HepG2 (cell line): ENCODE measurements around the gene PRKAR2B. TPM values are rescaled to one million over a fixed set of nuclear protein-coding genes. Genes with fewer than 3 reads are reported as not detected.

Experiments
- ATAC-seq: fragments of 200-7000 bp; cut with Tn5 transposase; 3 replicates; pipeline ENCODE4 v1.9.1; 2020; ENCODE audit warnings: mild to moderate bottlenecking, moderate library complexity
- BruUV-seq: library from RNA; stranded (reverse); fragments of 400-500 nt; replicated peaks from 2 replicates; lab custom pipeline; 2021; lab: Mats Ljungman, UMichigan
- CTCF ChIA-PET: fragments of 300-600 bp; formaldehyde crosslinking; extraction: SDS; loops from one replicate; lab custom pipeline; 2021; ENCODE audit warnings: low total read pairs, inconsistent platforms, low intra/inter-chr PET ratio; lab: Yijun Ruan, JAX
- POLR2A ChIA-PET: fragments of 350-600 bp; sonication (Branson Sonifier 250); formaldehyde crosslinking; loops from one replicate; lab custom pipeline; 2020; ENCODE audit warnings: antibody characterized with exemption, inconsistent platforms; lab: Yijun Ruan, JAX
- DNase-seq: peaks from one replicate; pipeline ENCODE4 v3.0.0-alpha.2; 2015; ENCODE audit warnings: low spot score
- FAIRE-seq: peaks from 3 replicates; lab custom pipeline; 2011; peaks lifted over from hg19 to GRCh38; lab: Jason Lieb, UNC
- H2AFZ ChIP-seq: one replicate; pipeline ENCODE4 v1.6.1; 2011; ENCODE audit warnings: low read length, inconsistent platforms
- H3K27ac ChIP-seq: fragments of 300-600 bp; 3 replicates; pipeline ENCODE4 v1.8.0; 2011; ENCODE audit warnings: mixed run types, mild to moderate bottlenecking, mixed read lengths, low read length, inconsistent platforms; ENCODE audit not compliant: insufficient read depth; ENCODE audit errors: extremely low read length
- H3K27me3 ChIP-seq, 2 experiments: fragments of 200-600 bp in 1 of 2; 2 replicates in 1 of 2; 3 replicates in 1 of 2; pipeline versions ENCODE4 v1.6.0 to v1.8.0; 2011; ENCODE audit warnings: low read length in 2 of 2, mild to moderate bottlenecking in 2 of 2, moderate library complexity in 2 of 2, inconsistent platforms in 1 of 2; ENCODE audit not compliant: insufficient read depth in 2 of 2, control insufficient read depth in 1 of 2
- H3K36me3 ChIP-seq, 2 experiments: fragments of 200-600 bp in 1 of 2; replicated peaks in 1 of 2; 2 replicates in 1 of 2; 3 replicates in 1 of 2; pipeline versions ENCODE4 v1.5.1 to v1.8.0; 2011; ENCODE audit warnings: low read length in 2 of 2, inconsistent platforms in 1 of 2; ENCODE audit not compliant: insufficient read depth in 2 of 2, control insufficient read depth in 1 of 2
- H3K4me1 ChIP-seq: 2 replicates; pipeline ENCODE4 v1.5.1; 2012; ENCODE audit warnings: low read length, inconsistent platforms; ENCODE audit not compliant: insufficient read depth
- H3K4me2 ChIP-seq: 2 replicates; pipeline ENCODE4 v1.6.0; 2011; ENCODE audit warnings: low read depth, low read length, inconsistent platforms
- H3K4me3 ChIP-seq, 3 experiments: fragments of 200-600 bp in 1 of 3; sonication (generic), shearing (Covaris generic) in 1 of 3; replicated peaks in 1 of 3; 2 replicates each; pipeline ENCODE4 v1.5.1; 2011 to 2016; ENCODE audit warnings: low read length in 3 of 3, inconsistent platforms in 2 of 3, low read depth in 2 of 3, mild to moderate bottlenecking in 2 of 3, control low read depth in 1 of 3, mixed read lengths in 1 of 3; ENCODE audit not compliant: insufficient read depth in 1 of 3
- H3K79me2 ChIP-seq: one replicate; pipeline ENCODE4 v1.6.1; 2011; ENCODE audit warnings: low read length, inconsistent platforms; ENCODE audit not compliant: insufficient read depth
- H3K9ac ChIP-seq: 2 replicates; pipeline ENCODE4 v1.6.0; 2011; ENCODE audit warnings: mild to moderate bottlenecking, low read depth, low read length, inconsistent platforms; ENCODE audit not compliant: insufficient read depth
- H3K9me3 ChIP-seq: 2 replicates; pipeline ENCODE4 v1.5.1; 2012; ENCODE audit warnings: mild to moderate bottlenecking, low read length
- H4K20me1 ChIP-seq: 2 replicates; pipeline ENCODE4 v1.6.0; 2011; ENCODE audit warnings: inconsistent platforms, mild to moderate bottlenecking, low read length, moderate library complexity; ENCODE audit not compliant: insufficient read depth
- GATA4 ChIP-seq: sonication (generic); IDR thresholded peaks from 2 replicates; pipeline ENCODE4 v1.6.1; 2016; ENCODE audit warnings: antibody characterized with exemption, low read depth, borderline replicate concordance
- NFE2L2 ChIP-seq: fragments of 150-350 bp; IDR thresholded peaks from 2 replicates; pipeline ENCODE4 v1.6.1; 2014; ENCODE audit warnings: low read length
- SKIL ChIP-seq: sonication (generic); formaldehyde crosslinking; IDR thresholded peaks from 2 replicates; pipeline ENCODE4 v1.8.0; 2022; ENCODE audit warnings: missing genetic modification reagents, mild to moderate bottlenecking, moderate library complexity, borderline replicate concordance
- ZBTB20 ChIP-seq: sonication (generic); formaldehyde crosslinking; IDR thresholded peaks from 2 replicates; pipeline ENCODE4 v1.8.1; 2023; ENCODE audit warnings: missing genetic modification reagents, low read depth, mild to moderate bottlenecking, borderline replicate concordance
- ZFAT ChIP-seq: sonication (generic); formaldehyde crosslinking; conservative IDR thresholded peaks from 2 replicates; pipeline ENCODE4 v1.8.1; 2023; ENCODE audit warnings: missing genetic modification reagents, inconsistent platforms
- ZNF337 ChIP-seq: sonication (generic); formaldehyde crosslinking; IDR thresholded peaks from 2 replicates; pipeline ENCODE4 v1.5.1; 2020; ENCODE audit warnings: missing genetic modification reagents, low read depth, mild to moderate bottlenecking, borderline replicate concordance
- ZNF350 ChIP-seq: sonication (generic); formaldehyde crosslinking; IDR thresholded peaks from 2 replicates; pipeline ENCODE4 v1.4.0; 2020; ENCODE audit warnings: mild to moderate bottlenecking, low read depth, missing genetic modification reagents, borderline replicate concordance
- ZNF432 ChIP-seq: sonication (generic); formaldehyde crosslinking; IDR thresholded peaks from 2 replicates; pipeline ENCODE4 v1.5.0; 2020; ENCODE audit warnings: missing genetic modification reagents, mild to moderate bottlenecking, borderline replicate concordance
- ZNF512B ChIP-seq: sonication (generic); formaldehyde crosslinking; IDR thresholded peaks from 2 replicates; pipeline ENCODE4 v1.5.1; 2020; ENCODE audit warnings: missing genetic modification reagents, mild to moderate bottlenecking, borderline replicate concordance
- ZNF703 ChIP-seq: sonication (generic); formaldehyde crosslinking; IDR thresholded peaks from 2 replicates; pipeline ENCODE4 v1.5.1; 2020; ENCODE audit warnings: missing genetic modification reagents, mild to moderate bottlenecking, moderate library complexity, borderline replicate concordance
- WGBS: methylation state at CpG from one replicate; pipeline ENCODE4 v1.1.6; 2017; ENCODE audit warnings: low lambda C conversion rate; 5-methylcytosine and 5-hydroxymethylcytosine counted together
- in situ Hi-C: cut with HindIII; loops from 2 replicates; pipeline ENCODE4 v1.10.0; 2017; ENCODE audit warnings: low pct_unique_long_range_greater_than_20kb; ENCODE audit not compliant: extremely low pct_ligation_motif_present
- intact Hi-C: fragments of 100-400 bp; cut with micrococcal nuclease; formaldehyde crosslinking; loops from one replicate; pipeline ENCODE4 v1.10.0; 2022; ENCODE audit not compliant: unreplicated experiment
- polyA plus RNA-seq, 8 experiments: library from polyadenylated mRNA; depleted of rRNA in 3 of 8; stranded (reverse) in 7 of 8; unstranded in 1 of 8; fragments of >200 nt; fragmentation: Illumina TruSeq in 4 of 8; extraction: Trizol in 4 of 8; gene quantifications; 2 replicates each; pipeline versions ENCODE4 v1.2.1 to v1.2.3, GENCODE V29; 2011 to 2016; ENCODE audit warnings: low read depth in 4 of 8, missing spikeins in 1 of 8, mixed read lengths in 1 of 8; ENCODE audit not compliant: insufficient read depth in 1 of 8
- total RNA-seq, 5 experiments: library from RNA; depleted of rRNA; stranded (reverse); fragments of >200 nt; fragmentation: Illumina TruSeq; extraction: Trizol; gene quantifications; 2 replicates each; pipeline ENCODE4 v1.2.3, GENCODE V29; 2016; ENCODE audit warnings: low read depth in 1 of 5
- TF ChIP-seq, protein P1 (sequence below): sonication (generic); formaldehyde crosslinking; conservative IDR thresholded peaks from 2 replicates; pipeline ENCODE4 v1.8.0; 2022; ENCODE audit warnings: missing genetic modification reagents

Gene PRKAR2B
- total and polyA plus RNA-seq, 2 of the 13 experiments (the other 11 are each of a cell fraction or from before 2014, with no cell fraction given) = not detected

DNA sequence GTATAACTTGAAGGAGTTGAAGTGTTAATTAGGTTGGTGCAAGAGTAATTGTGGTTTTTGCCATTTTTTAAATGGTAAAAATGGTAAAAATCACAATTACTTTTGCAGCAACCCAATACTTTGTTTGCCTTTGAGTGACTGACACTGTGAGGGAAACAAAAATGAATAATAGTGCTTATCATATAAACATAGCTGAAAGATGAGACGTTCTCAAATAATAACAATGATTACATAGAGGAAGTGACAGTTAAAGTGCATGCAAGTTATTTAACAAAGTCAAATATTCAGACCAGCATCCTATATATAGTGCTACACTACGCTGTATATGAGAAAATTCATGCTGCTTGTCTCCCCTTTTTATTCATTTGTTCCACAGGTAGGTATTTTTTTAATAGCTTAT is 119.6 kb downstream of the PRKAR2B start:
- no peaks in the 10 kb centered on the region for H3K79me2 ChIP-seq
- 45% methylated on average over 2 of the region's 2 CpGs for WGBS
- H2AFZ ChIP-seq = no peak overlapping the region
- no peak overlapping the region for H3K27ac ChIP-seq
- no peaks in the 10 kb centered on the region for H3K9me3 ChIP-seq
- ATAC-seq (no peak), DNase-seq (no peak)
- no TSS peak for BruUV-seq
- H3K27me3 ChIP-seq = no peaks in the 10 kb centered on the region; a peak in 1 of 5 replicates
- H3K4me3 ChIP-seq = no peak overlapping the region
- intact Hi-C loops = loop anchor here (10.0 kb wide), 1 partner anchor 879 kb away; the partner anchor contains the start of gene NAMPT
- TF ChIP-seq ZBTB20 (CRISPR knock-in tag) (no peak), ZNF703 (CRISPR knock-in tag) (no peak), GATA4 (no peak), ZFAT (CRISPR knock-in tag) (no peak), ZNF337 (CRISPR knock-in tag) (no peak), NFE2L2 (no peak)
- TF ChIP-seq, all 625 proteins: peak for 0
- CTCF ChIA-PET = no interaction called here
- H3K36me3 ChIP-seq = no peaks in the 10 kb centered on the region
- in situ Hi-C loops = no loop called here
- POLR2A ChIA-PET = no interaction called here
- FAIRE-seq = no peak
- H3K4me2 ChIP-seq = no peak overlapping the region
- no peaks in the 10 kb centered on the region for H4K20me1 ChIP-seq
- no peak overlapping the region for H3K9ac ChIP-seq
- H3K4me1 ChIP-seq = no peaks in the 10 kb centered on the region

- intact Hi-C loops (loop anchor here (10.0 kb wide), 1 partner anchor 881 kb away; the partner anchor contains the start of gene NAMPT), in situ Hi-C loops (no loop called here)
- BruUV-seq = no TSS peak
- DNase-seq (no peak), ATAC-seq (no peak), FAIRE-seq (no peak)
- H3K4me3 ChIP-seq = no peak overlapping the region
- H3K27ac ChIP-seq = no peak overlapping the region
- CTCF ChIA-PET = no interaction called here
- H3K27me3 ChIP-seq = no peaks in the 10 kb centered on the region; a peak in 1 of 5 replicates
- peaks cover 7% of the 10 kb centered on the region for H4K20me1 ChIP-seq
- POLR2A ChIA-PET = no interaction called here
- no peak overlapping the region for H3K4me2 ChIP-seq
- H3K36me3 ChIP-seq = no peaks in the 10 kb centered on the region
- no peak overlapping the region for H2AFZ ChIP-seq
- H3K4me1 ChIP-seq = no peaks in the 10 kb centered on the region; the same call in 1 of the 2 replicates
- 48% methylated on average over 3 of the region's 3 CpGs for WGBS
- no peaks in the 10 kb centered on the region for H3K9me3 ChIP-seq
- H3K9ac ChIP-seq = no peak overlapping the region
- H3K79me2 ChIP-seq = peaks cover 7% of the 10 kb centered on the region
- TF ChIP-seq ZNF512B (no peak), ZNF432 (CRISPR knock-in tag) (no peak), SKIL (CRISPR knock-in tag) (no peak), ZNF350 (no peak)
- TF ChIP-seq, protein P1, sequence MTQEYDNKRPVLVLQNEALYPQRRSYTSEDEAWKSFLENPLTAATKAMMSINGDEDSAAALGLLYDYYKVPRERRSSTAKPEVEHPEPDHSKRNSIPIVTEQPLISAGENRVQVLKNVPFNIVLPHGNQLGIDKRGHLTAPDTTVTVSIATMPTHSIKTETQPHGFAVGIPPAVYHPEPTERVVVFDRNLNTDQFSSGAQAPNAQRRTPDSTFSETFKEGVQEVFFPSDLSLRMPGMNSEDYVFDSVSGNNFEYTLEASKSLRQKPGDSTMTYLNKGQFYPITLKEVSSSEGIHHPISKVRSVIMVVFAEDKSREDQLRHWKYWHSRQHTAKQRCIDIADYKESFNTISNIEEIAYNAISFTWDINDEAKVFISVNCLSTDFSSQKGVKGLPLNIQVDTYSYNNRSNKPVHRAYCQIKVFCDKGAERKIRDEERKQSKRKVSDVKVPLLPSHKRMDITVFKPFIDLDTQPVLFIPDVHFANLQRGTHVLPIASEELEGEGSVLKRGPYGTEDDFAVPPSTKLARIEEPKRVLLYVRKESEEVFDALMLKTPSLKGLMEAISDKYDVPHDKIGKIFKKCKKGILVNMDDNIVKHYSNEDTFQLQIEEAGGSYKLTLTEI = no peak
Measured at GRCh38 chr7:107165341-107165740, 120.8 kb downstream of the PRKAR2B start.
